Activated CD8-positive, alpha-beta T cell treated with anti-CD3 and anti-CD28 coated beads for 36 hours (primary cell): ENCODE results near the gene PTK7. TPM values are rescaled to one million over a fixed set of nuclear protein-coding genes. Genes with fewer than 3 reads are reported as not detected.

Experiments
- ATAC-seq: fragments of 200-7000 bp; cut with Tn5 transposase; one replicate; pipeline ENCODE4 v1.10.0; 2021; ENCODE audit warnings: mild to moderate bottlenecking, moderate library complexity
- CTCF ChIA-PET: fragments of 350-600 bp; sonication (Branson Sonifier 250); formaldehyde crosslinking; loops from one replicate; lab custom pipeline; 2021; ENCODE audit warnings: antibody characterized with exemption; lab: Charles Lee
- POLR2A ChIA-PET: fragments of 350-600 bp; sonication (Branson Sonifier 250); formaldehyde crosslinking; loops from one replicate; lab custom pipeline; 2021; ENCODE audit warnings: antibody characterized with exemption; lab: Charles Lee
- DNase-seq: peaks from one replicate; pipeline ENCODE4 v3.0.0-alpha.2; 2020
- H3K27ac Mint-ChIP-seq: one replicate; pipeline ENCODE4 v1.8.0; 2021; ENCODE audit warnings: mild to moderate bottlenecking, mixed read lengths
- H3K27me3 Mint-ChIP-seq: one replicate; pipeline ENCODE4 v1.8.0; 2021; ENCODE audit warnings: mixed read lengths
- H3K36me3 Mint-ChIP-seq: one replicate; pipeline ENCODE4 v1.8.0; 2021; ENCODE audit warnings: low read depth, mixed read lengths
- H3K4me1 Mint-ChIP-seq: one replicate; pipeline ENCODE4 v1.8.0; 2021; ENCODE audit warnings: low read depth, mixed read lengths
- H3K4me3 Mint-ChIP-seq: one replicate; pipeline ENCODE4 v1.8.0; 2021; ENCODE audit warnings: mild to moderate bottlenecking, moderate library complexity, mixed read lengths
- H3K9me3 Mint-ChIP-seq: one replicate; pipeline ENCODE4 v1.8.0; 2021; ENCODE audit warnings: mixed read lengths
- intact Hi-C: fragments of 100-400 bp; cut with micrococcal nuclease; formaldehyde crosslinking; loops from one replicate; pipeline ENCODE4 v1.10.0; 2022
- total RNA-seq, 2 experiments: library from RNA; stranded (reverse); gene quantifications; one replicate each; pipeline ENCODE4 v1.2.3, GENCODE V29; 2021
- TF ChIP-seq, protein P1 (sequence below): fragments of 200-600 bp; IDR thresholded peaks from one replicate; pipeline ENCODE4 v1.8.0; 2022; ENCODE audit warnings: antibody characterized with exemption, mild to moderate bottlenecking

PTK7 gene
- total RNA-seq, 2 experiments from 2014 or later = 3.8 to 4.1 TPM

DNA sequence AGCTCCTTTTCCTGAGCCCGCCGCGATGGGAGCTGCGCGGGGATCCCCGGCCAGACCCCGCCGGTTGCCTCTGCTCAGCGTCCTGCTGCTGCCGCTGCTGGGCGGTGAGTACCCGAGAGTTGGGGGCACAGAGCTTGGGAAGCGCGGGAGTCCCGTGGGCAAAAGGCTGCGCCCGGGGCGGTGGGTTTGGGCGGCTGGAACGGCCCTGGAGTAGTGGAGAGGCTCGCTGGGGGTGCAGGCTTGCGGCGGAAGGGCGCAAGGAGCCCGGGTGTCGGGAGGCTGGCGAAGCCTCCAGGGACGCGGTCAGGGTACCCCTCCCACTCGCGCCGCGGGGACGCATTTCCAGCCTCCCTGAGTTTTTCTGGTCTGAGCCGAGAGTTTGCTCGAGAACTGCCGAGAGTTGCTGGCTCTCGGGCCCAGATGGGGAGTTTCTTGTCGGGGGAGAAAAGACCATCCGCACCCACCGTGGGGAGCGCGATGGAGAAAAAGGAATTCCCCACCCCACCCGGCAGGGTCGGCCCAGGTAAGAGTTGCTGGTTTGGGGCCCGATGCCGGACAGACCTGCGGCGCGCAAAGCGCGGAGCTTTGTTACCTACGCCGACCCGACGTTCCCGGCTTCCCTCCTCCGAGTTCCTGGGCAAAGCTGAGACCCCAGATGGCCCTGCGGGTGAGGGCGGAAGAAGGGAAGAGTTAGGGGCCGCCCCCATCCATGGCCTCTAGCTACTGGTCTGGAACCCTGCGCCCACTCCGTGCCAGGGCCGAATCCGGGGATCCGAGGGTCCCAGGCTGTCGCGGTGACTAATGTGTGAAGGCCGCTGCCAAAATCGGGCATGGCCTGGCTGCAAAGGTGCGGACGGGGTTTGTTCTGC, 584 bp downstream of the PTK7 start:
- POLR2A ChIA-PET = interaction anchor here (0.6 to 1.6 kb wide), 10 partner anchors 9 to 380 kb away, joined by 3 to 8 read pairs (median 3); partner anchors contain the start of genes CUL7, KLC4 and MRPL2
- H3K4me1 Mint-ChIP-seq = peaks cover 2% of the 10 kb centered on the region
- peaks cover 10% of the 10 kb centered on the region for H3K27me3 Mint-ChIP-seq
- TF ChIP-seq, protein P1, sequence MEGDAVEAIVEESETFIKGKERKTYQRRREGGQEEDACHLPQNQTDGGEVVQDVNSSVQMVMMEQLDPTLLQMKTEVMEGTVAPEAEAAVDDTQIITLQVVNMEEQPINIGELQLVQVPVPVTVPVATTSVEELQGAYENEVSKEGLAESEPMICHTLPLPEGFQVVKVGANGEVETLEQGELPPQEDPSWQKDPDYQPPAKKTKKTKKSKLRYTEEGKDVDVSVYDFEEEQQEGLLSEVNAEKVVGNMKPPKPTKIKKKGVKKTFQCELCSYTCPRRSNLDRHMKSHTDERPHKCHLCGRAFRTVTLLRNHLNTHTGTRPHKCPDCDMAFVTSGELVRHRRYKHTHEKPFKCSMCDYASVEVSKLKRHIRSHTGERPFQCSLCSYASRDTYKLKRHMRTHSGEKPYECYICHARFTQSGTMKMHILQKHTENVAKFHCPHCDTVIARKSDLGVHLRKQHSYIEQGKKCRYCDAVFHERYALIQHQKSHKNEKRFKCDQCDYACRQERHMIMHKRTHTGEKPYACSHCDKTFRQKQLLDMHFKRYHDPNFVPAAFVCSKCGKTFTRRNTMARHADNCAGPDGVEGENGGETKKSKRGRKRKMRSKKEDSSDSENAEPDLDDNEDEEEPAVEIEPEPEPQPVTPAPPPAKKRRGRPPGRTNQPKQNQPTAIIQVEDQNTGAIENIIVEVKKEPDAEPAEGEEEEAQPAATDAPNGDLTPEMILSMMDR = no peak
- DNase-seq = peak; percentile 16
- H3K27ac Mint-ChIP-seq = no peak overlapping the region
- H3K36me3 Mint-ChIP-seq = peaks cover 6% of the 10 kb centered on the region
- ATAC-seq = peak; percentile 10
- CTCF ChIA-PET = interaction anchor here (1.3 to 2.1 kb wide), 2 partner anchors 66 to 152 kb away, joined by 4 to 17 read pairs; partner anchors contain the start of gene DNPH1
- intact Hi-C loops = no loop called here
- H3K9me3 Mint-ChIP-seq = no peaks in the 10 kb centered on the region
- peak overlapping the region; percentile 61 for H3K4me3 Mint-ChIP-seq

DNA sequence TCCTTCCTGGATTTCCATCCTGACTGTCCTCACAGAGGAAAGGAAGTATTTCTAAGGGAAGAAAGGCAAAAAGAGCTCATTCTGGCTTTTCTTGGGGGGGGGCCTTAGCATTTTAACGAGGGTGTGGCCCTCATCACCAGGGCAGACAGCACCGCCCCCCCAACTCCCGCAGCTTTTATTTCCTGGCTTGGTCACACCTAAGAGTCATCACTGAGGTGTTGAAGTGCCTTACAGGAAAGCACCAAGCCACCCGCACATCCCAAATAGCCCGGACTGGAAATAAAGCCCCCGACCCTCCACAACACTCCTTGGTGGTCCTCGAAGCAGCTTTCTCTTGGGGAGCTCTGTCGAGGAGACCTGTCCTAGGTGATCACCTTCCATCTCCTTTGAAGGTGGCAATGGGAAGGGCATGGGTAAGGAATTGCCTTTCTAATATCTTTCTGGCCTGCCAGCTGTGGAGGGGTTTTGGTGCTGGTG, 1.3 kb downstream of the PTK7 start:
- H3K27ac Mint-ChIP-seq = no peak overlapping the region

DNA sequence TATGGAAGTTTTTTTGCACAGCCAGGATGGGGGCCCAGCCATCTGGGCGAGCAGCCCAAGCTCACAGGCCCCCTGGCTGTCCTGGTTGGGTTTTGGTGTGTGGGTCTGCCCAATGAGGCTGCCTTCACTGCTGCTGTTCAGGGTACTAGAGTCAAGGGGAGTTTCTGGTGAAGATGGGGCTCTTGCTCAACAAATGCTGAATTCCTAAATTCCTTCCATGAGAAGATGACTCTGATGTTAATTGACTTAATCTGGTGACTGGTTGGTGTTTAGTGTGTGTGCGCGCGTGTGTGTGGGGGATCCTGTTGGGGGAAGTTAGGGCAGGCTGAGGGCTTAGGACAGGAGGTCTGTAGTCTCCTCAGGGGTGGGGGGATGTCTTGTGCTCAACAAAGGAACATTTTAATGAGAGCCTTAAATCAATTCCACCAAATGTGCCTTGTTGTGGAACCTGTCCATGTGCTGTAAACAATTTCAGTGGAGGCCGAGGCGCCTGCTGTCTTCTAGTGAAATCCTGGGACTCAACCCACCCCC, 1.9 kb downstream of the PTK7 start:
- Mint-ChIP-seq H3K36me3 (peaks cover 1% of the 10 kb centered on the region), H3K27ac (no peak overlapping the region), H3K4me3 (no peak overlapping the region), H3K4me1 (peaks cover 2% of the 10 kb centered on the region), H3K27me3 (peaks cover 10% of the 10 kb centered on the region), H3K9me3 (no peaks in the 10 kb centered on the region)
- POLR2A ChIA-PET = interaction anchor here (1.3 kb wide), 1 partner anchor 59 kb away, joined by 3 read pairs; no protein-coding TSS in a partner anchor
- intact Hi-C loops = no loop called here
- TF ChIP-seq, protein P1 = no peak
- ATAC-seq (no peak), DNase-seq (no peak)
- CTCF ChIA-PET = interaction anchor here (2.1 kb wide), 1 partner anchor 65 kb away, joined by 17 read pairs; no protein-coding TSS in a partner anchor

More for the DNA sequence above, 1.3 kb downstream of the PTK7 start:
- DNase-seq (peak; percentile 33), ATAC-seq (no peak)
- Mint-ChIP-seq H3K9me3 (no peaks in the 10 kb centered on the region), H3K27me3 (peaks cover 10% of the 10 kb centered on the region), H3K4me3 (peak overlapping the region; percentile 61), H3K36me3 (peaks cover 6% of the 10 kb centered on the region), H3K4me1 (peaks cover 2% of the 10 kb centered on the region)
- POLR2A ChIA-PET = interaction anchor here (0.6 to 1.6 kb wide), 7 partner anchors 8 to 104 kb away, joined by 3 to 8 read pairs (median 3); partner anchors contain the start of genes KLC4 and MRPL2
- TF ChIP-seq, protein P1 = no peak
- CTCF ChIA-PET = interaction anchor here (2.1 kb wide), 1 partner anchor 66 kb away, joined by 17 read pairs; no protein-coding TSS in a partner anchor
- intact Hi-C loops = no loop called here

DNA sequence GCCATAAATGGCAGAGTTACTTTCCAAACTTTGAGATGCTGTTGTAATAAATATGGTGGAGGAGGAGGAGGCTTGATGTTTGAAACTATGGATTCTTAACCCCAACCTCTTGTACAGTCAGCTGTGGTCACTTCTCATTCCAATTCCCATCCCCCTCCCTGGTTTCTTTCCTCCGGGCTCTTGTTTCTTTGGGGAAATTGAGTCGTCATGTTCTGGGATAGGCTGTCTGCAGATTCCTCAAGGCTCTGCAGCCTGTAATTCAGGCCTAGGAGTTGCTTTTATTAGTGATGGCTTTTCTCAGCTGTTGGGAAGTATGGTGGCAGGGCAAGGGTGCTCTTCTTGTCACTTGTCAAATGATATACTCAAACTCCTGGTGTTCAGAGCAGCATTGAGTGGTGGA, 2.6 kb downstream of the PTK7 start:
- TF ChIP-seq, protein P1 = no peak
- Mint-ChIP-seq H3K36me3 (no peaks in the 10 kb centered on the region), H3K4me1 (peaks cover 2% of the 10 kb centered on the region), H3K9me3 (no peaks in the 10 kb centered on the region), H3K27me3 (peaks cover 10% of the 10 kb centered on the region), H3K27ac (no peak overlapping the region), H3K4me3 (no peak overlapping the region)
- no peak for ATAC-seq
- intact Hi-C loops = no loop called here
- no peak for DNase-seq
- CTCF ChIA-PET = interaction anchor here (1.3 kb wide), 1 partner anchor 10 kb away, joined by 3 read pairs; no protein-coding TSS in a partner anchor
- POLR2A ChIA-PET = no interaction called here
